Kidney tubule cell (primary cell): ENCODE results near the gene PRKCE.
A peak's percentile ranks its signal among the peaks of the same experiment; 100 is the strongest.

Experiments used
- DNase-seq: peaks from one replicate; pipeline ENCODE4 v3.0.0-alpha.2; 2018; ENCODE audit warnings: low spot score

PRKCE gene

DNA sequence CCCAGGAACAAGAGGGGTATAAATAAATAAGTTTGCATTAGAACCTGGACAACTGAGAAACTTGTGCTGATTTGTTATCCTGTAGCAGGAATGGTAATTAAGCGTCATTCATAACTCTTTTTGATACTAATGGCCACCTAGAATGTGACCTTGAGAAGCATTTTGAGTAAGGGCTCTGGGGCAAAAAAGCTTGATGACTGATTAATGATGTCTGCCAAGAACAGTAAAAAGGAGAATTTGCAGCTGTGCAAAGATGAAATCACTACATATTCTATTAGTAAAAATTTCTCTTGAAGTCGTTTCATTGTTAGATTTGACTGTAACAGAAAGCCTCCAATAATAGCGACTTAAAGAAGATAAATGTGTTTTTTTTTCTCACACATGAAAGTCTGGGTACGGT is 157.7 kb downstream of the PRKCE start:
- DNase-seq: no peak

DNA sequence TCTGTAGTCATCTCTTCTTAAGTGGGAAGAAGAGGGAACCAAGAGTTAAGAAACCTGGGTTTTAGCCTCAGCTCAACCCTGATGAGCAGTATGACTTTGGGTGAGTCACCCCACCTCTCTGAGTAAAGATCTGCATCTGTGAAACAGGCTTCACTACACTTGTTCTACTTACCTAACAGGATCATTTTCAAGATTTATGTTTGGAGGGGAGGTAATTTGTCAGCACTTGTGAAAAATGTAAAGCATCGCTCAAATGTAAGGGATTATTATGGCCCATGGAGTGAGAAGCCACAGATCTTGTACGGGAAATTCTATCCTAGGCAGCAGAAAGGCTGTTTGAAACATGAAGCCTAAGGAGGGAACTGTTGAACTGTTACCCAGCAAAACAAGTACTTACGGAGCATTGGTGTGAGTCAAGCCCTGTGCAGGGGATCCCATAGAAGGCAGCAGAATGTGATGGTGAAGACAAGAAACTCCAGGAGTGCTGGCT is 160.6 kb downstream of the PRKCE start:
- peak; percentile 54 for DNase-seq

DNA sequence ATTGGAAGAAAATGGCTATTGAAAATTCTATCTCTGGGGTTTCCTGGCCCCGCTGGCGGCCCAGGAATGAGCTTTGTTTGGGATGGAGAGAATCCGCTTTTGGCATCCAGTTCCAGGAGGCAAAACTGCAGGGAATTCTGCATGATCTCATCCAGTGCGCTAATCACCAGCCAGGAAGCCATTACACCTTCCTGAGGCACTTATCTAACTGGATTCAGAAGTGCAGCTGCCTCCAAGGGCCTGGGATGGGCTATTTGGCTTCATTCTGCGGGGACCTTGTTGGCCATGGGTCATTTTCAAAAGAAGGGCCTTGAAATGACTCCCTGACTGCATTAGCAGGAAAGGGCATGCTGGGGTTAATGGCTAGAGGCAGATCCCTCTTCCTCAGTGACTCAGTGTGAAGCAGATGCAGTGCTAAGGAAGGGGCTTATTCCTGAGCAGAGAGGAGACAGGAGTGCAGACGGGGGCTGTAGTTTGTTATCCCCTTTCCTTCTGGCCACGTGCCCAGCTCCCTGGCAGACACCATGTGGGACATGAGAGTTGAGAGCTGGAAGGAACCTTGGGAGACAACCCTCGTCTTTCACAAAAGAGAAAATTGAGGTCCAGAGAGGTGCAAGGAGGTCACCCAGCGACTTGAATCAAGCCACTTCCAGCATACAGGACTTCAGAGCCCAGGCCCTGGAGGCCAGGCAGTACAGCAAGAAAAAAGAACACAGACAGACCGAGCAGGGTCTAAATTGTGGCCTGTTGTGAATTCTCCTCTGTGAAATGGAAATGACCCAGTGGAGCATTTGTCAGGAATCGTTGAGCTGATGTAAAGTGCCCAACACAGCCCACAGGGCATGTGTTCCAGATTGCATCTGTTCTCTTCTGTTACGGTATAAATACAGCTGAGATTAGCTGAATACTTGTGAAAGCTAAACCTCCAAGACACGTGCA is 161.8 kb downstream of the PRKCE start:
- DNase-seq: no peak

DNA sequence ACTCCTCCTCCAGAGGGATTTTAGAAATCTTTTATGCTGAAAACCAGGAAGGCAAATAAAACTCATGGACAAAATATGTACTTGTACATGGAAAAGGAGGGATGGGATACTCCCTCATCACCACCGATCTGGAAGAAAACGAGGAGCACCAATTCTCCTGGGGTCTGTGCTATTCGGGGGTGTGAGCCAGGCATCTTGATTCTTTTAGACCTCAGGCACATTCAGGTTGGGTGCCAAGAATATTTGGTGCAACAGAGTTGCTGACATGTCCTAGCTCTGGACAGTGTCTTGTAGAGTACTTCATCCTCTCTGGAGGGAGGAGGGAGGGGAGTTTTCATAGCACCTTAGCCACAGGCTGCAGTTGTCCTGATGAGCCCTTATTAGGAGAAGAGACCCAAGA is 163.0 kb downstream of the PRKCE start:
- DNase-seq: no peak

DNA sequence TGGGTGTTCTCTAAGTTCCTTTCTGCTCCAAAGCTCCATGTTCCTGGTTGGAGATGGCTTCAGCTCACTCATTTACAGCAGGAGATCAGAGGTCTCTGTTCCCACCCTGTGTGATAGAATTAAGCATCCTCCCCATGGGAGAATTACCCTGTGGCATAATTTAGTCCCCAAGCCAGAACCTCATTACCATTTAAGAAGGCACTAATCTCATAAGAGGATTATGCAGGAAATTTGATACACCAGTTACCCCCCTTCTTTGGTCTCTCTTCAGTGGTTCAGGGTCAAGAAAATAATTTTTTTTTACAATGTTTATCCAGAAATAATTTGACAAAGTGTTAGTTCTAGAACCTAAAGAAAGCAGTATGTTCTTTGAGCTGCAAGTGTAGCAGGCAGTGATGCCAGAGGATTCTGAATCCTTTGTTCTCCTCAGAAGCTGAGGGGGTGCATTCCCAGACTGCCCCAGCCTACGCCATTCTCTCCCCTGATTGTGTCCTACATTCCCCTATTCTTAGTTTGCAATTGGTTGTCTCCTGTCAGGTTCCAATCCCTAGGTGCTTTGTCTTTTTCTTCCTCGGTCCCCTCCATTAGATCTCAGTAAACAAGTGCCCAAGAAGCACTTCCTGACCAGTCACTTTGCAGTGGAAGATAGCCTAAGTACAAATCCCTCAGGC is 163.6 kb downstream of the PRKCE start:
- no peak for DNase-seq

DNA sequence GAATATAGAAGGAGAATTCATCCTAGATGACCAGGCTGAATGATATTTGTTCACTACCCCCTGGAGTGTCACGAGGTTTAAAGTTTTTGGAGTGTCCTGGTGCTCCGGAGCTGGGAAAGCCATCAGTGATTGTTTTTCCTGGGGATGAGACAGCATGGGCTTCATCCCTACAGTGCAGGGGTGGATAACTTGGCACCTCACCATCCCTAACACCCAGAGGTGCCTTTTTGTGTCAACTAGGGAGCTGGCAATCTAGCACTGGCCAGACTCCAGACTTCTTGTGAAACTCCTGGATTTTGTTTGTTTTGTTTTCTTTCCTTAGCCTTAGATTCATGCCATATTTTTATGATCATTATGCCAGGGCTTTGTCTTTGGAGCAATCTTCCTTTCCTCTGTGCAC is 164.8 kb downstream of the PRKCE start:
- DNase-seq: no peak

DNA sequence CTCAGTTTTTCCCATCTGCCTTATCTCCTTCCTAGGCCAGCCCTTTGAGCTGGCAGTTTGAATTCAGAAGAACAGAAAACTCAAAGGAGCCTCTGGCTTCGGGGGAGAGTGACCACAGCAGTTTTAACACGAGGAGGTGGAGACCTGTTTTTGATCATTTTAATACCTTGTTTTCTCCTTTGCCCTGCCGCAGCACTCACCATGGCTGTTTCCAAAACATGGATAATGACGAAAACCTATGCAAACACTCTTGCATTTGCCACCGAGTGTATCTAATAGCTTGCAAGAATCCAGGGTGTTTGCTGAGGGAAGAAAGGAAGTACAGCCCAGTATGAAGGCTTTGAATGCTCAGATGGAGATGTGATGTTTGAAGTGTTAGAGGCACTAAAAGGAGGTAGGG is 167.1 kb downstream of the PRKCE start:
- DNase-seq: no peak

DNA sequence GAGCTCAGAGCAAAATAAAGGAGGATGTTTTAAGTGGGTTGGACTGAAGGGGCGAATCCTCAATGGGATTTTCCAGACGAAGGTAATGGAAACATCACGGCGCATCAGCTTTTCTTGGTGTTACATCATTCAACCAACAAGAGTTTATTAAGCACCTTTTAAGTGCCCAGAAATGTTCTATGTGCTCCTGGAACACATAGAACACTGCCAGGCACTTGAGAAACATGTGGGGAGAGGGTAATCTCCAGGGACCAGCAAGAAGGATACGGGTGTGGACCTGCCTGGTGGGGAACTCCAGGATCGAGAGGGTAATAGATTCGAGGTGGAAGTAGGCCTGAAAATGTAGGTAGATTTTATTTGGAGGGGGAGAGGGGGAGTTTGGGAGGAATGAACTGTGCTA is 168.6 kb downstream of the PRKCE start:
- no peak for DNase-seq

DNA sequence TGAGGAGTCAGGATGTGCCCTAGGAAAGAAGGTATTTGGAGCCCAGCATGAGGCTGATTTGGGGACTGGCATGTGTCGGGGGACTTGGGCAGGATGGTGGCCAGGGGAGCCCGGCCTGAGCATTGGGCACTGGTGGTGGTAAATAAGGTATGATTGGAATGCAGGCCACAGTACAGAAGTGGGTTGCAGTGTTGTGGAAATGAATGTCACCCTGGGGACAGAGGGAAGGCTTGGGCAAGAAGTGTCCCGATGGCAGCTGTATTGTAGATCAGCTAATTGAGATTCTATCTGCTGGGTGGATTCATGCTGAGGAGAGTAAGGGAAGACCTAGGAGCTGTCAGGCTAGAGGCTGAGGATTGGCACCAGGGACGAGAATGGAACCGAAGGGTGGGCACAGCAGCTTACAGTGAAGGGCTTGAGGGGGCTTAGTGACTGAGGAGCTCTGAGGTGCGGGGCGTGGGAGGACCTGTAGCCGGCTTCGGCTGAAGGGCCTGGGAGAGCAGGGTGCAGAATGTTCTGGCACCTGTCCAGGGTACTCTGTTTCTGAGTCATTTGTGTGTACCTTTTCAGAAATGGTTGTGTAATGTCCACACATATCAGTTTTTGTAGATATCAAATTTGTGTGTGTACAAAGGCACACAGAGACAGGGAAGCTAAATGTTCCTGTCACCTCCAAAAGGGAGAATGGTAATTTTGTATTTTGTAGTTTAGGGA is 170.2 kb downstream of the PRKCE start:
- DNase-seq: peak; percentile 75

DNA sequence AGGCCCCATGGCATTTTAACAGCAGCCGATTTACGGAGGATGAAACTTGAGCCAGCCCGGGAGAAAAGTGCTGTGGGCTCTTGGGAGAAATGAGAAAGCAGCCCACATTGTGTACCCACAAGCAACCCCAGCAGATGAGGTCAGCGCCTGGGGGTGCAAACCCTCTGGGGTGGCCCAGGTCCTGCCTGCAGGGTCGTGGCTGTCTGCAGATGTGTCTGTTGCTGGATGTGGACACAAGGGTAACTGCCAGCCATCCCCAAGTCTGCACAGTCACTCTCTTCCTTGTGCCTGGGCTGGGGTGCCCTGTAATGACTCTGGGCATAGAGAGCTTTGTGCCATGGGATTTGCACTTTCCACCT is 170.8 kb downstream of the PRKCE start:
- DNase-seq: peak; percentile 9

DNA sequence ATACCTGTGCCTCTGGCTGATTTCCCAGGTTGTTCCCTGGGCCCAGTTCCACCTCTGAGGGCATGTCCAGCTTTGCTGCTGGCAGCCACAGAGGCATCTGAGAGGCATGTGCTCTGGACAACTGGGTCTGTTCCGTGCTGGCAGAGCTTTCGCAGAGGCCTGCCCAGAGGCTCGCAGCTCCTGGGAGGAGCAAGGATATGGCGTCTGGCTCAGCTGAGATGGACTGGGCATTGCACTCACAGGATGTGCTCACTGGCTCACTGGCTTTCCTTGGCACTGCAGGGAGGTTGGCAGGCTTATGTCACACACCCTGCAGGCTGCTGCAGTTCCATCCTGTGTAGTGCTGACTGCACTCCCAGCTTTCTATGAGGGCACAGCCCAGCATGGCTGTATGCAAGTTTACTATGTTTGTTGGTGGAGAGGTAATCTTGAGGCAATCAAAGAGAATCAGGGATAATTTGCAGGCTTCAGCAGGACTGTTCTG is 172.3 kb downstream of the PRKCE start:
- DNase-seq: peak; percentile 67

DNA sequence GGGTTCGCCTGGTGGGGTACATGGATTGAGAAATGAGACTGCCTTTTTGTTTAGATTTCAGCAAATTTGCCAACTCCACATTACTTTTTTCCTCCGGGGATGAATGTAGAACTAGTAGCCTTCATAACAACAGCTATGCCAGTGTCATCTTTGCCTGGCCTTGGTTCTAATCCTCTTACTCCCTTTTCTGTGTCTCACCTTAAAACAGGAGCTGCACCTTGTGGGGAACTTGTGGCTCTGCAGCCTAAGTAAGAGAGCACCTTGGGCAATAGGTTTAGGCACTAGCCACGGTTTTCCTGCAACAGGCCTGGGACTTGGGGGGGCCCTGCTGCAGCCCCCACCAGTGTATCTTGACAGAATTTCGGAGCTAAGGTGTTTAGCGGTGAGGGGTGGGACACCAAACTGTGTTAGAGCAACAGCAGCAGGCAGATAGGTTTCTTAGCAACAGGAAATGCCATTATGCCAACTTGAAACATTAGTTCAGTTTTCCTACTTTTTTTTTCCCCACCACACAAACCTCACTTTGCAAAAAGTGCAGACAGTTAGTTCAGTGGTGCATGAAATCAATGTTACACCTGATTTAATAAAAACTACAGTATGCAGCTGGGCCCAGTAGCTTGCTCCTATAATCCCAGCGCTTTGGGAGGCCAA is 173.7 kb downstream of the PRKCE start:
- DNase-seq: peak; percentile 24

DNA sequence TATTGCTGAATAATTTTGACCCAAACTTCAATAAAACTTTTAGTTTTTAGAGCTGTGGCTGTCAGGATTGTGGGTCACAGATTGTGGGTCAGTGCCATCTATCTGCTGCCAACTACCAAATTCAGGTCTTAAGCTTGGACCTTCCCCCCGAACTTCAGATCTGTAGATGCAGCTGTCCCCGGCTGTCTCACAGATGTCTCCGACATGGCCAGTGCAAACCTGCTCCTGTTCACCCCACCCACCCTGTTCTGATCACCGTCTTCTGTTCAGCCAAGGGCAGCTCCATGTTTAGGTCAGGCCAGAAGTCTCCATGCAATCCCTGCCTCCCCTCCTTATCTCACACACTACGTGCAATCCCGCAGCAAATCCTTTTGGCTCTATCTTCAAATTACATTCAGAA is 175.0 kb downstream of the PRKCE start:
- DNase-seq: no peak

DNA sequence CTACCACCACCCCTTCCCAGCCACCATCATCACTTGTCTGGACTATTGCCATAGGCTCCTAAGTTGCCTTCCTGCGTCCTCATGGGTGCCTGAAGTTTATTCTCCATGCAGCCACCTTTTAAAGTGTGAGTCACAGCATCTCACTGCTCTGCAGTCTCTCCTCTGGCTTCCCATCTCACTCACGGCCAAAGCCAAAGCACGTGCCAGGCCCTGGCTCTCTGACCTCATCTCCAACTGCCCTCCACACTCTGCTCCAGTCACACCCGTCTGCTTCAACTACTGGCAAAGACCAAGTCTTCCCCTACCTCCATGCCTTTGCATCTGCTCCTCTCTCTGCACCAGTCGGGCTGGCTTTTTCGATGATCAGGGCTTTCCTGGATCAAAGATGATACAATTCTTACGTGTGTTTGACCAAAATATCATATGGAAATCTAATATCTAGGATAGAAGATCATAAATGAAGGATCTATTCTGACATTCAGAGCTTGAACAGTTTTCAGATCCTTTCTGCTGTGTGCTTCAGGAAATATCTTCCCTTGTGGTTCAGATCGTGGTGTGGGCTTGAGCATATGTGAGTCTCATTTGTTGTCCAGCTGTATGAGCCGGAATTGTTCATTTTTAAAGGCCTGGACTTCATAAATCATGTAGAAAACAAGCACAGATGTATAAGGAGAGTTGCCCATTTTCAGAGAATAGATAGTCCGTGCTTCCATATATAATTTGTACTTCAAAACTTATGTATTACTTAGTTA is 175.6 kb downstream of the PRKCE start:
- DNase-seq: peak; percentile 28

DNA sequence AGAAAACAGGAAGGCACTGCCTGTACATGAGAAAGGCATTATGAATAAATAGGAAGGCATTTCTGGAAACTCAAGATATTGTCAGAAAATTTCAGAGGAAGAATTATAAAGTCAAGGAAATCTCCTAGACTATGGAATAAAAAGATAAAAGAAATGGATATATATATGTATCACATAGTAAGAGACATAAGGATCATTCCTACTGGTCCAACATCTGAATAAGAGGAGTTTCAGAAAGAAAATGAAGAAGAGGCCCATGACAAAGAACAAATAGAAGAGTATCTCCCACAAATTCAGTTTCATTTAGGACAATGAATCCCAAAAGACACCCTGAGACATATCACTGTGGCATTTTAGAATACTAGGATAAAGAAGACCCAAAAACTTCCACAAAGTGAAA is 178.8 kb downstream of the PRKCE start:
- no peak for DNase-seq

DNA sequence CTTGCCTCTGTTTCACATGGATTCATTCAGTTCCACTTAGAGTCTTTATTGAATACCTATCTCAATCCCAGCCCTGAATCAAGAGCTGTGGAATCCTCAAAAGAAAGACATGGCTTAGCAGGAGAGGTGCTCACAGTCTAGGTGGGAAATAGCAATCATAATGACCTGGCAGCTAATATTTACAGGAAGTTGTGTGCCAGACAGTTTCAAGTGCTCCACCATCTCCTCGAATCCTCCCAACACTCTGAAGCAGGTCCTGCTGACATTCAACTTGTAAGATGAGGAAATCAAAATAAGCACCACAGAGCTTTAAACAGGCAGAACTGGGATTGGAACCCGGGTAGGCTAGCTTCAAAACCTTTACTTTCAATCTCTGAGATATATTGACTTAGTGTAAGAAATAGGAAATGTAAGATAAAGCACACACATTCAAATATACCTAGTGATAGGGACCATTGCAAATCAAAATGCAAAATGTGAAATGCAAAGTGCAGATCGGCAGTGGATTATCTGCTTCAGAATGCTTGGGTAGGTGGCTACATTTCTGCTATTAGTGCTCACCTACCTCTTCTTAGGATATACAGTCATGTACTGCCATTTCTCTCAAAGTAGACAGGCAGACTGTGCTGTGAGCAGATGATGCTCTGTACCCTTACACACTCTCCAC is 182.0 kb downstream of the PRKCE start:
- no peak for DNase-seq

DNA sequence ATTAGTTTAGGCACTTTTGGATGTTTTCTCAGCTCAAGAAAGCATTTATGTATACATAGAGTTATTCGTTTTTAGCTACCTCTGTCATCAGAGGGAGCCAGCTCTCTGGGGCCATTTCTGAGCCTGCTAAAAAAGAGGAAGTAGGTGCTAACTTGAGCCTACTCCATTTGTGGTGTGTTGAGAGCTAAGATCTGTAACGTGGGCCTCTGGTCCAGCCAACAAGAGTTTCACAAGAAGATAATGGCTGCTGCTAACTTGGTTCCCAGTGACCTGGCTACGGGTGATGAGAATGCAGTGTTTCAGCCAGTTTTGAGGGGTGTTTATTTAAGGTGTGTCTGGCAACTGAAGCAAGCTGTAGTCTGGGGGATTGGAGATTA is 182.5 kb downstream of the PRKCE start:
- DNase-seq: no peak

DNA sequence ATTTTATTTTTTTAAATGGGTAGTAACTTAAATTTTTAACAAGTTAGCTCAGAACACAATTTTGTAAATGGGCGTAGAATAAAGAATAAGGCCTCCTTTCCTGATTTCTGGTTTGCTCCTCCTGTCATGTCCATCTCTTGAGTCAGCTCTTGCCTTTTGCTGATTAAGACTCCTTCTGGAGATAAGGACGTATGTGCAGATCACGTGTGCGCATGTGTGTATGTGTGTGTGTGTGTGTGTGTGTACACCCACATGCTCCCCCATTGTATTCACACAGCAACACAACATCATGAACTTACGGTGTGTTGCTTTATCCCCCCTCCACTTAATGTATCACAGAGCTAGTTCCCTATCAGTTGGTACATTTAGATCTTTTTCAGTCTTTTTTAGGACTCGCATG is 182.9 kb downstream of the PRKCE start:
- no peak for DNase-seq

DNA sequence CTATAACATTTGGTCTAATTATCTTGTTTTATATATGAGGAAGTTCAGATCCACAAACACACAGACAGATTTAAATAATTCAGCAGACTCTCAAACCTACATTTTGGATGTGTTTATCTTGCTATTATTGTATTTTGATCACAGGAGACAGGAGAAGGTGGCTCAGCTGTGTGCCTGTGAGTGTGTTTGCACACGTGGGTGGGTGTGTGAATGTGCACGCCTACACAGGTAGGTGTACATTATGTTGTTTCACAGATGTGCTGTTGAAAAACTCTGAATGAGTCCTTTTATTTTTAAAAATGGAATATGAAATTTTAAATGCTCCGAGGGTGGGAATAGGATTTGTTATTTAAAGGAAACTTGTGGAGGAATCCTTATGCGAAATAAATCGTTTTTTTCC is 183.4 kb downstream of the PRKCE start:
- DNase-seq: no peak

DNA sequence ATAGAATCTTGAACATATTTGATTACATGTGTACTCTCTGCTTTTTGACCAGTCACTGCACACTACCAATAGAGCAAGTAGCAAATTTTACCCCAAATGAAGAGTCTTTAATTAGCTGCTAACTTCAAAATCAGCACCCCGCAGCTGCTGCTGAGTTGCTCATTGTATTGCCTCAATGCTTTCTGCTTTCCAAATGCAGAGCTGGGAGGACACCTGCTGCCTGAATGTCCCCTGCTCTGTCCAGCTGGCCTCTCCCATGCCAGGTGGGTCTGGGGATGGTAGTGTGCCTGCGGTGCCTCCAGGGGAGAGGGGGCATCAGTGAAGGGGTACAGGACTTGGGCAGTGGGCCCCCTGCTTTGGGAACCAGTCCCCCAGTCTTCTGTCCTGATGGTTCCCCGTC is 184.8 kb downstream of the PRKCE start:
- no peak for DNase-seq

DNA sequence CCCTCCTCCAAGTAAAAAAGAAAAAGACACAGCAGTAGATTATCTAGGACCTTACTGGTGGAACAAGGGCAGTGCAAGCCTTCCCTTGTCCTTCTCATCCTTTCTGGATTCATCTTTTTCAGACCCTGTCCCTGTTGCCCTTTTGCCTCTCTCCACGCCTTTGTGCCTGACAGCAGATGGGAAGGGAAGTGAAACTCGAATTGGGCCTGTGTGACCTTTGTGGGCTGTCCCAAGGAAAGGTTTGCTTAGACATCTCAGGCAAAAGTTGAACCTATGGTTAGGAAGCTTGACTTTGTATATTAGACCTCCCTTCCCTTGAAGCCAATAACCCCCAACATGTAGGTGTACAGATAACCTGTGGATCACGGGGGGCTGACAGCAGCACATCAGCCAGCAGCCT is 185.3 kb downstream of the PRKCE start:
- no peak for DNase-seq
